Omental fat pad (tissue), 4 donors: ENCODE data around the gene TTC9. TPM values are rescaled to one million over a fixed set of nuclear protein-coding genes. Genes with fewer than 3 reads are reported as not detected.

Source experiments
- ATAC-seq: fragments of 150-250 bp; one replicate; pipeline ENCODE4 v1.9.1; 2016; ENCODE audit warnings: mild to moderate bottlenecking, moderate library complexity; ENCODE audit not compliant: low FRiP score
- DNase-seq: peaks from one replicate; pipeline ENCODE4 v3.0.0-alpha.2; 2019; ENCODE audit warnings: low spot score
- CTCF ChIP-seq, 3 donors: fragments of 450-650 bp; IDR thresholded peaks; one replicate each; pipeline ENCODE4 v1.5.1; 2016 to 2017; ENCODE audit warnings: antibody characterized with exemption in 3 of 3, mild to moderate bottlenecking in 3 of 3, moderate library complexity in 2 of 3
- total RNA-seq, 4 donors: library from RNA; depleted of rRNA; stranded (reverse); fragments of >200 nt; gene quantifications; one replicate each; pipeline ENCODE4 v1.1.0, GENCODE V29; 2016

The TTC9 gene
- total RNA-seq, 4 donors from 2014 or later, result 1.1 to 1.5 (median 1.2) TPM

GRCh38 chr14:70713096-70713495 lies 71.4 kb downstream of the TTC9 start:
- TF ChIP-seq CTCF (IDR thresholded peaks at IDR 0.05), result no peak
- no peak for DNase-seq
- ATAC-seq, result no peak

GRCh38 chr14:70713511-70713916 lies 71.8 kb downstream of the TTC9 start:
- TF ChIP-seq CTCF (IDR thresholded peaks at IDR 0.05), result no peak
- no peak for DNase-seq
- ATAC-seq, result no peak

- TF ChIP-seq CTCF (IDR thresholded peaks at IDR 0.05), result no peak
- ATAC-seq (no peak), DNase-seq (peak; percentile 29)
Measured at GRCh38 chr14:70714055-70714550, 72.4 kb downstream of the TTC9 start.

- DNase-seq (no peak), ATAC-seq (no peak)
- no peak for TF ChIP-seq CTCF (IDR thresholded peaks at IDR 0.05)
Measured at GRCh38 chr14:70716483-70716882, 74.8 kb downstream of the TTC9 start.

- TF ChIP-seq CTCF (IDR thresholded peaks at IDR 0.05), result no peak
- ATAC-seq, result no peak
Measured at GRCh38 chr14:70716958-70717357, 75.2 kb downstream of the TTC9 start.

GRCh38 chr14:70718383-70719118 lies 76.8 kb downstream of the TTC9 start:
- DNase-seq (no peak), ATAC-seq (no peak)
- no peak for TF ChIP-seq CTCF (IDR thresholded peaks at IDR 0.05)

More at GRCh38 chr14:70716958-70717357, 75.2 kb downstream of the TTC9 start:
- DNase-seq, result no peak

- DNase-seq (no peak), ATAC-seq (no peak)
- TF ChIP-seq CTCF (IDR thresholded peaks at IDR 0.05), result no peak
Measured at GRCh38 chr14:70721542-70721941, 79.8 kb downstream of the TTC9 start.
